Adrenal gland (tissue), 12 donors: ENCODE data around the gene SMARCE1. TPM values are rescaled to one million over a fixed set of nuclear protein-coding genes. Genes with fewer than 3 reads are reported as not detected.

ENCODE experiments used
- DNase-seq, 7 donors: peaks; one replicate each; pipeline ENCODE4 v3.0.0-alpha.2; 2019 to 2020
- H3K27ac ChIP-seq, 5 donors: fragments of 200-600 bp; sonication (generic) in 4 of 5; 1 replicate in 3 of 5; 2 replicates in 2 of 5; pipeline versions ENCODE4 v1.5.1 to v1.8.0; 2016 to 2020; ENCODE audit warnings: mild to moderate bottlenecking in 1 of 5
- H3K27me3 ChIP-seq: fragments of 200-600 bp; 2 replicates; pipeline ENCODE4 v1.8.0; 2021
- H3K36me3 ChIP-seq, 2 donors: fragments of 200-600 bp; replicated peaks in 1 of 2; 1 replicate in 1 of 2; 2 replicates in 1 of 2; pipeline versions ENCODE4 v1.5.1 to v1.8.0; 2018 to 2022
- H3K4me1 ChIP-seq, 2 donors: fragments of 200-600 bp; replicated peaks in 1 of 2; 1 replicate in 1 of 2; 2 replicates in 1 of 2; pipeline versions ENCODE4 v1.5.1 to v1.8.0; 2018 to 2021
- H3K4me3 ChIP-seq, 4 donors: fragments of 200-600 bp; sonication (generic) in 3 of 4; one replicate each; pipeline ENCODE4 v1.5.1; 2016 to 2018
- H3K9me3 ChIP-seq, 3 donors: fragments of 200-600 bp; sonication (generic) in 1 of 3; replicated peaks in 1 of 3; 1 replicate in 2 of 3; 2 replicates in 1 of 3; pipeline versions ENCODE4 v1.5.1 to v1.8.0; 2016 to 2021
- POLR2A ChIP-seq, 2 donors: fragments of 450-650 bp; IDR thresholded peaks; one replicate each; pipeline ENCODE4 v1.6.1; 2017; ENCODE audit warnings: antibody characterized with exemption in 2 of 2, mild to moderate bottlenecking in 2 of 2, moderate library complexity in 1 of 2
- WGBS, 4 donors: extraction: QIAGEN DNeasy Blood & Tissue Kit in 2 of 4; methylation state at CpG; one replicate each; pipeline versions ENCODE4 v1.1.5 to v1.1.7; 2013 to 2017; 5-methylcytosine and 5-hydroxymethylcytosine counted together
- intact Hi-C, 2 donors: fragments of 100-400 bp; cut with DNase I; formaldehyde crosslinking; loops; one replicate each; pipeline versions ENCODE4 v1.14.1 to v1.15.0; 2022 to 2023
- polyA plus RNA-seq, 3 donors: library from polyadenylated mRNA; stranded (reverse); fragments of 200-250 nt in 2 of 3; fragments of 350-450 nt in 1 of 3; fragmentation: Illumina TruSeq in 1 of 3; extraction: RNeasy Lipid Tissue Mini Kit (QIAGEN cat#74804) in 1 of 3; gene quantifications; one replicate each; pipeline ENCODE4 v1.2.3, GENCODE V29; 2013 to 2014
- total RNA-seq, 9 donors: library from RNA; depleted of rRNA in 4 of 9; stranded (reverse); fragments of >200 nt in 4 of 9; fragments of 120-200 nt in 1 of 9; fragmentation: NEBNext Ultra II Directional in 1 of 9; extraction: Animal tissue kit (Norgen Biotek cat#: 25700) in 1 of 9; gene quantifications; one replicate each; pipeline versions ENCODE4 v1.1.0 to v1.2.4, GENCODE V29; 2013 to 2023
- TF ChIP-seq, protein P1 (sequence below), 6 experiments: fragments of 450-650 bp in 4 of 6; fragments of 200-600 bp in 2 of 6; sonication (generic) in 1 of 6; IDR thresholded peaks; 1 replicate in 5 of 6; 2 replicates in 1 of 6; pipeline versions ENCODE4 v1.5.1 to v1.8.0; 2016 to 2021; ENCODE audit warnings: antibody characterized with exemption in 6 of 6, mild to moderate bottlenecking in 2 of 6, moderate library complexity in 1 of 6
- donor health status: healthy with polysubstance abuse.
- donor health status: Bipolar disorder and iron deficiency.
- donor health status: DM: yes; HTN: yes; CAD: no.
- donor health status: DM: no; HTN: no; CAD: no.
- donor health status: DM: no; HTN: no; CAD: no.
- donor health status: DM: yes; HTN: yes; CAD: no.

Gene SMARCE1
- total and polyA plus RNA-seq, 12 donors, result 55.5 to 128 (median 77.0) TPM

DNA sequence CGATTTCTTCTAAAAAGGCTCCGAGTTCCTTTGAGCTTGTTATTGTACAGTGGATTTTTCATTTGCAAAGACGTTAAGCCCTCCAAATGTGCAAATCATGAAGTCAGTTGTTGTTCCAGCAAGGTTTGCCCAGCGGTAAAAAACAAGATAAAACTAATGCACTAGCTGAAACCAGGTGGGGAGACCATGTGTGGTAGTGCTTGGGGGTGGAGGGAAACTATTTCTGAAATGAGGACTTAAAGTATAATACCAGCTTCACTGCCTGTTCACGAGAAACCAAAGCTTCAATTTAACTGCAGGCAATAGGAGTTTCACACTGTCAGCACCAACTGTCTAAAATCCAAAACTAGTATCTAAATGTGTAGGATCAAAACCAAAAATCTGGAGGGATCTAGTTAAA lies 22.3 kb downstream of the SMARCE1 start:
- H3K9me3 ChIP-seq, result no peaks in the 10 kb centered on the region
- peaks cover 0 to 5% of the 10 kb centered on the region in 2 donors for H3K4me1 ChIP-seq
- H3K27ac ChIP-seq, result no peak overlapping the region
- TF ChIP-seq, protein P1, sequence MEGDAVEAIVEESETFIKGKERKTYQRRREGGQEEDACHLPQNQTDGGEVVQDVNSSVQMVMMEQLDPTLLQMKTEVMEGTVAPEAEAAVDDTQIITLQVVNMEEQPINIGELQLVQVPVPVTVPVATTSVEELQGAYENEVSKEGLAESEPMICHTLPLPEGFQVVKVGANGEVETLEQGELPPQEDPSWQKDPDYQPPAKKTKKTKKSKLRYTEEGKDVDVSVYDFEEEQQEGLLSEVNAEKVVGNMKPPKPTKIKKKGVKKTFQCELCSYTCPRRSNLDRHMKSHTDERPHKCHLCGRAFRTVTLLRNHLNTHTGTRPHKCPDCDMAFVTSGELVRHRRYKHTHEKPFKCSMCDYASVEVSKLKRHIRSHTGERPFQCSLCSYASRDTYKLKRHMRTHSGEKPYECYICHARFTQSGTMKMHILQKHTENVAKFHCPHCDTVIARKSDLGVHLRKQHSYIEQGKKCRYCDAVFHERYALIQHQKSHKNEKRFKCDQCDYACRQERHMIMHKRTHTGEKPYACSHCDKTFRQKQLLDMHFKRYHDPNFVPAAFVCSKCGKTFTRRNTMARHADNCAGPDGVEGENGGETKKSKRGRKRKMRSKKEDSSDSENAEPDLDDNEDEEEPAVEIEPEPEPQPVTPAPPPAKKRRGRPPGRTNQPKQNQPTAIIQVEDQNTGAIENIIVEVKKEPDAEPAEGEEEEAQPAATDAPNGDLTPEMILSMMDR (IDR thresholded peaks at IDR 0.05), result no peak
- TF ChIP-seq POLR2A (IDR thresholded peaks at IDR 0.05), result no peak
- H3K4me3 ChIP-seq, result no peak overlapping the region
- H3K27me3 ChIP-seq, result no peaks in the 10 kb centered on the region
- no peak for DNase-seq
- intact Hi-C loops, result no loop called here
- WGBS, 4 donors, result 50 to 68% (median 60%) methylated on average over 5 of the region's 5 CpGs
- peaks cover 0 to 23% of the 10 kb centered on the region in 2 donors for H3K36me3 ChIP-seq

DNA sequence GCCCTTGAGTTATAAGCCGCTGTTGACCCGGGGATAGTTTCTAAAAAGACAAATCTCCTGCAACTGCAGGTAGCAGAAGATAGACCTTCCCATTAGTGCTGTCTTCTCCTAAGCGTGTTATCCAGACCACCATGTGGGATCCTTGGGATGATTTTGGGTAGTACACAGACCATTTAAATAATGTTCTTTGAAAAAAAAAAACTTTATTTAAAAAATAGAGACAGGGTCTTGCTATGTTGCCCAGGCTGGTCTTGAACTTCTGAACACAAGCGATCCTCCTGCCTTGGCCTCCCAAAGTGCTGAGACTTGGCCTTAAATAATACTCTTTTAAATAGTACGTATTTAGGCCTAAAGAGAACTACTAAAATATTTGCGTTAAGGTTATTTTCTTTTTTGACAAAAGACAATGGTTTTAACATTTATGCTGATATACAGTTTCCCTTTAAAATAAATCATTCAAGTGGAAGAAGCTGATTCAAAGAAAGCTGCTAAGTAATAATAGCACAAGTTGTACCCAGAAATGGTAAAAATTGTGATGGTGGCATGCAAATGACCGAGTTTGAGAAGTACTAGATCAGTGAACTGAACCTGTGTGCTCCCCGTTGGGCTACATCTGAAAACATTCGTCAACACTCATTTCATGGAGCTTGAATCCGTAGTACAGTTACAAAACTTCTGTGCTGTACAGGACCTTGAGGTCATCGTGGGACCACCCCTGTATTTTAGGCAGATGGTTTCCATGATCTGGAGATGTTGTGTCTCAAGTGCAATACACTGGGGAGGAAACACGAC lies 24.0 kb downstream of the SMARCE1 start:
- Histone ChIP-seq H3K9me3 (no peaks in the 10 kb centered on the region), H3K27me3 (no peaks in the 10 kb centered on the region), H3K36me3 (peaks cover 0 to 6% of the 10 kb centered on the region in 2 donors), H3K4me3 (no peak overlapping the region), H3K4me1 (peaks cover 0 to 5% of the 10 kb centered on the region in 2 donors), H3K27ac (no peak overlapping the region)
- 77 to 85% (median 82%) methylated on average over 12 of the region's 12 CpGs for WGBS, 4 donors
- no peak for TF ChIP-seq POLR2A (IDR thresholded peaks at IDR 0.05)
- TF ChIP-seq, protein P1 (IDR thresholded peaks at IDR 0.05), result no peak
- DNase-seq, result no peak
- intact Hi-C loops, result no loop called here

DNA sequence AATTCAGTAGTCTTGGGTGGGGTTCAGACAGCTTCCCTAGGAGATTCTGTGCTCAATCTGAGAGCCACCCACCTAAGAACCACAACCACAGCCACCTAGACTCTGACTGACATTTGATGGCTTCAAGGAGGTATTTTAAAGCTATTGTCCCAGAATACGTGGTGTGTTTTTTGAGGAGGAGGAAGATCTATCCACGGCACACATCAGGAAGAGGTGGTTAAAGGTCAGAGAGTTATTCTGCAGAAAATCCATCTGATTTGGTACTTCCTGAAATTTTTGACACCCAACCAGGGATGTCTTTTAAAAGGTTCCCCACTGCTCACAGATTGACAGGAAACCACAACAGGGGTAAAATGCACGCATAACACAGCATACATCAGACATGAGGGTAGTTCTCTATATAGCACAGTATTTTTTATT lies 25.1 kb downstream of the SMARCE1 start:
- Histone ChIP-seq H3K4me1 (peaks cover 0 to 5% of the 10 kb centered on the region in 2 donors), H3K4me3 (no peak overlapping the region), H3K36me3 (no peaks in the 10 kb centered on the region), H3K27ac (no peak overlapping the region), H3K27me3 (no peaks in the 10 kb centered on the region), H3K9me3 (no peaks in the 10 kb centered on the region)
- intact Hi-C loops, result no loop called here
- whole genome bisulfite sequencing, 4 donors, result 33 to 44% (median 37%) methylated on average over 3 of the region's 3 CpGs
- DNase-seq, result no peak
- TF ChIP-seq, protein P1 (IDR thresholded peaks at IDR 0.05), result no peak
- no peak for TF ChIP-seq POLR2A (IDR thresholded peaks at IDR 0.05)

DNA sequence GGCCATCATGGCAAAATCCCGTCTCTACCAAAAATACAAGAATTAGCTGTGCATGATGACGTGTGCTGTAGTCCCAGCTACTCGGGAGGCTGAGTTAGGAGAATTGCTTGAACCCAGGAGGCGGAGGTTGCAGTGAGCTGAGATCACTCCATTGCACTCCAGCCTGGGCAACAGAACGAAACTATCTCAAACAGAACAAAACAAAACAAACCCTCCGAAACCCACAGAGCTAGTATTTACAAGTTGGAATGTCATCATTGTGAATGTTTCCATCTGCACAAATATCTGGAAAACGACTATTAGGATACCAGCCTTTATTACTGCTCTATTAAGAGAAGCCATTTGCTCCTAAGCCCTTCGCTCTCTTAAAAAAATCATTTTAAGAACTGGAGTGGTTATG lies 26.0 kb downstream of the SMARCE1 start:
- Histone ChIP-seq H3K27me3 (peaks cover 3% of the 10 kb centered on the region), H3K9me3 (no peaks in the 10 kb centered on the region), H3K4me1 (peaks cover 0 to 5% of the 10 kb centered on the region in 2 donors), H3K4me3 (no peak overlapping the region), H3K27ac (no peak overlapping the region), H3K36me3 (no peaks in the 10 kb centered on the region)
- WGBS, 4 donors, result 59 to 69% (median 67%) methylated on average over 7 to 8 of the region's 8 CpGs
- no peak for DNase-seq
- TF ChIP-seq, protein P1 (IDR thresholded peaks at IDR 0.05), result no peak
- no peak for TF ChIP-seq POLR2A (IDR thresholded peaks at IDR 0.05)
- intact Hi-C loops, result no loop called here
